RWPE1 (cell line): ENCODE measurements around the gene HOMEZ.
A peak's percentile ranks its signal among the peaks of the same experiment; 100 is the strongest.

Source experiments
- CTCF ChIA-PET: fragments of 350-600 bp; sonication (Branson Sonifier 250); formaldehyde crosslinking; extraction: SDS; loops from one replicate; lab custom pipeline; 2021; lab: Yijun Ruan, JAX
- POLR2A ChIA-PET: fragments of 400-600 bp; formaldehyde crosslinking; extraction: SDS; loops from one replicate; lab custom pipeline; 2020; ENCODE audit warnings: antibody characterized with exemption; ENCODE audit not compliant: low non-redundant PET; lab: Yijun Ruan, JAX
- DNase-seq: peaks from one replicate; pipeline ENCODE4 v3.0.0; 2012; ENCODE audit warnings: low spot score
- H3K27ac ChIP-seq: fragments of 450-650 bp; 2 replicates; pipeline ENCODE4 v1.5.1; 2017
- CTCF ChIP-seq: fragments of 450-650 bp; conservative IDR thresholded peaks from 2 replicates; pipeline ENCODE4 v1.5.1; 2017; ENCODE audit warnings: low read depth, mild to moderate bottlenecking

HOMEZ gene

GRCh38 chr14:23319746-23320583, 34.0 kb upstream of the HOMEZ start:
- TF ChIP-seq CTCF, result no peak
- ChIA-PET POLR2A (interaction anchor here (1.7 kb wide), 1 partner anchor 13 kb away, joined by 12 read pairs; the partner anchor contains the start of gene BCL2L2), CTCF (interaction anchor here (1.3 to 1.5 kb wide), 2 partner anchors 13 to 17 kb away, joined by 3 to 10 read pairs; partner anchors contain the start of genes BCL2L2 and PPP1R3E)
- DNase-seq, result no peak
- H3K27ac ChIP-seq, result peak overlapping the region; percentile 87

GRCh38 chr14:23316300-23316699, 30.4 kb upstream of the HOMEZ start:
- ChIA-PET CTCF (interaction anchor here (0.7 kb wide), 1 partner anchor 64 kb away, joined by 3 read pairs; no protein-coding TSS in a partner anchor), POLR2A (no interaction called here)
- no peak for DNase-seq
- no peak for TF ChIP-seq CTCF
- H3K27ac ChIP-seq, result no peak overlapping the region

- POLR2A ChIA-PET, result no interaction called here
- CTCF ChIA-PET, result interaction anchor here (0.9 kb wide), 1 partner anchor 15 kb away, joined by 3 read pairs; no protein-coding TSS in a partner anchor
- peak overlapping the region; percentile 44 for H3K27ac ChIP-seq
- no peak for DNase-seq
- TF ChIP-seq CTCF, result no peak
Measured at GRCh38 chr14:23310546-23310945, 24.6 kb upstream of the HOMEZ start.

GRCh38 chr14:23308721-23309445, 23.0 kb upstream of the HOMEZ start:
- ChIA-PET POLR2A (no interaction called here), CTCF (interaction anchor here (0.6 kb wide), 2 partner anchors 122 to 619 kb away, joined by 4 read pairs; no protein-coding TSS in a partner anchor)
- peak overlapping the region; percentile 85 for H3K27ac ChIP-seq
- no peak for TF ChIP-seq CTCF
- no peak for DNase-seq

GRCh38 chr14:23307687-23308644, 22.0 kb upstream of the HOMEZ start:
- ChIA-PET POLR2A (interaction anchor here (1.6 kb wide), 1 partner anchor 13 kb away, joined by 12 read pairs; the partner anchor contains the start of gene PABPN1), CTCF (interaction anchor here (0.6 to 2.0 kb wide), 4 partner anchors 13 to 619 kb away, joined by 4 to 10 read pairs (median 5); partner anchors contain the start of gene PABPN1)

More at GRCh38 chr14:23307687-23308644, 22.0 kb upstream of the HOMEZ start:
- no peak for TF ChIP-seq CTCF
- peak; percentile 57 for DNase-seq
- H3K27ac ChIP-seq, result peak overlapping the region; percentile 85
